SU-DHL-6 (cell line): ENCODE results near the gene CERS1.

Source experiments
- H2AFZ ChIP-seq: fragments of 200-600 bp; sonication (generic); 2 replicates; pipeline ENCODE4 v1.6.1; 2014; ENCODE audit warnings: low read depth, mild to moderate bottlenecking, moderate library complexity, mixed read lengths, antibody characterized with exemption, low read length; ENCODE audit not compliant: severe bottlenecking
- H3F3A ChIP-seq: fragments of 200-600 bp; shearing (Covaris generic); 2 replicates; pipeline ENCODE4 v1.6.0; 2016; ENCODE audit warnings: antibody characterized with exemption, mild to moderate bottlenecking; ENCODE audit not compliant: insufficient read depth
- H3K27ac ChIP-seq: fragments of 200-600 bp; sonication (generic); 2 replicates; pipeline ENCODE4 v1.5.1; 2016; ENCODE audit warnings: low read depth, mild to moderate bottlenecking, low read length, moderate library complexity, mixed read lengths
- H3K27me3 ChIP-seq: fragments of 200-600 bp; sonication (generic), shearing (Covaris generic); 2 replicates; pipeline ENCODE4 v1.6.0; 2014; ENCODE audit warnings: mild to moderate bottlenecking, low read length
- H3K36me3 ChIP-seq: fragments of 200-600 bp; sonication (generic); 2 replicates; pipeline ENCODE4 v1.6.1; 2014; ENCODE audit warnings: mild to moderate bottlenecking, low read length, mixed read lengths
- H3K4me2 ChIP-seq: fragments of 300-600, 200-600 bp; shearing (Covaris generic), sonication (generic); 2 replicates; pipeline ENCODE4 v1.6.0; 2014; ENCODE audit warnings: low read length, low read depth, mild to moderate bottlenecking; ENCODE audit not compliant: poor library complexity, severe bottlenecking
- H3K4me3 ChIP-seq: fragments of 200-600 bp; sonication (generic); 2 replicates; pipeline ENCODE4 v1.5.1; 2014; ENCODE audit warnings: antibody characterized with exemption, low read length, mild to moderate bottlenecking, mixed read lengths; ENCODE audit not compliant: insufficient read depth, poor library complexity, severe bottlenecking
- H3K79me2 ChIP-seq: fragments of 200-600 bp; sonication (generic); 2 replicates; pipeline ENCODE4 v1.6.1; 2014; ENCODE audit warnings: mild to moderate bottlenecking, low read length, moderate library complexity; ENCODE audit not compliant: insufficient read depth
- H3K9ac ChIP-seq: fragments of 200-600 bp; sonication (generic); 2 replicates; pipeline ENCODE4 v1.7.0; 2014; ENCODE audit warnings: mild to moderate bottlenecking, low read length
- H3K9me2 ChIP-seq: fragments of 200-600 bp; sonication (generic); replicated peaks from 2 replicates; pipeline ENCODE4 v1.6.1; 2014; ENCODE audit warnings: low read length; ENCODE audit not compliant: insufficient read depth
- H3K9me3 ChIP-seq: fragments of 200-600 bp; sonication (generic); 2 replicates; pipeline ENCODE4 v1.6.1; 2014; ENCODE audit warnings: low read length, mixed read lengths; ENCODE audit not compliant: insufficient read depth
- H4K20me1 ChIP-seq: fragments of 200-600 bp; sonication (generic); 2 replicates; pipeline ENCODE4 v1.6.1; 2014; ENCODE audit warnings: low read depth, mild to moderate bottlenecking, antibody characterized with exemption, low read length, moderate library complexity, mixed read lengths
- EZH2phosphoT487 ChIP-seq: fragments of 200-600 bp; sonication (generic), shearing (Covaris generic); conservative IDR thresholded peaks from 2 replicates; pipeline ENCODE4 v1.6.1; 2018; ENCODE audit warnings: mild to moderate bottlenecking, antibody characterized with exemption, low read length, moderate library complexity, mixed read lengths
- TF ChIP-seq, protein P1 (sequence below): fragments of 200-600 bp; sonication (generic); IDR thresholded peaks from one replicate; pipeline ENCODE4 v1.5.1; 2017; ENCODE audit warnings: antibody characterized with exemption, mild to moderate bottlenecking, low read length, moderate library complexity; ENCODE audit not compliant: insufficient read depth, poor library complexity, severe bottlenecking

CERS1 gene

DNA sequence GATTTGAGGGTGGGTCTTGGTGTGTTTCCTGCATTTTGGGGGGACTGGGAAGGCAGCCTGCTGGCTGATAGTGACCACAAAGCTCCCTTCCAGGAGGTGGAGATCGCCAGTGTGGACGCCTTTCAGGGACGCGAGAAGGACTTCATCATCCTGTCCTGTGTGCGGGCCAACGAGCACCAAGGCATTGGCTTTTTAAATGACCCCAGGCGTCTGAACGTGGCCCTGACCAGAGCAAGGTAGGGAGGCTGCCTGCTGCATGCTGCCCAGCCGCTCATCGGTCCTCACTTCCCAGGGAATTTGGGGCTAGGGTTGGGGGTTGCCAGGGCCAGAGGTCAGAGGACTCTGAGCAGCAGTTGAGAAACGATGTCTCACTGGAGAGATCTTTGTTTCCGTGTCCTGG is 34.0 kb downstream of the CERS1 start:
- H3K4me3 ChIP-seq: no peak overlapping the region
- no peak overlapping the region for H2AFZ ChIP-seq
- H3K9ac ChIP-seq: no peak overlapping the region
- H3K27ac ChIP-seq: no peak overlapping the region
- no peaks in the 10 kb centered on the region for H3K79me2 ChIP-seq
- no peaks in the 10 kb centered on the region for H3K9me2 ChIP-seq
- no peak overlapping the region for H3K4me2 ChIP-seq
- H4K20me1 ChIP-seq: no peaks in the 10 kb centered on the region; the same call in 1 of the 2 replicates
- peaks cover 3% of the 10 kb centered on the region; the same call in 1 of the 2 replicates for H3K36me3 ChIP-seq
- H3F3A ChIP-seq: no peaks in the 10 kb centered on the region
- TF ChIP-seq, protein P1, sequence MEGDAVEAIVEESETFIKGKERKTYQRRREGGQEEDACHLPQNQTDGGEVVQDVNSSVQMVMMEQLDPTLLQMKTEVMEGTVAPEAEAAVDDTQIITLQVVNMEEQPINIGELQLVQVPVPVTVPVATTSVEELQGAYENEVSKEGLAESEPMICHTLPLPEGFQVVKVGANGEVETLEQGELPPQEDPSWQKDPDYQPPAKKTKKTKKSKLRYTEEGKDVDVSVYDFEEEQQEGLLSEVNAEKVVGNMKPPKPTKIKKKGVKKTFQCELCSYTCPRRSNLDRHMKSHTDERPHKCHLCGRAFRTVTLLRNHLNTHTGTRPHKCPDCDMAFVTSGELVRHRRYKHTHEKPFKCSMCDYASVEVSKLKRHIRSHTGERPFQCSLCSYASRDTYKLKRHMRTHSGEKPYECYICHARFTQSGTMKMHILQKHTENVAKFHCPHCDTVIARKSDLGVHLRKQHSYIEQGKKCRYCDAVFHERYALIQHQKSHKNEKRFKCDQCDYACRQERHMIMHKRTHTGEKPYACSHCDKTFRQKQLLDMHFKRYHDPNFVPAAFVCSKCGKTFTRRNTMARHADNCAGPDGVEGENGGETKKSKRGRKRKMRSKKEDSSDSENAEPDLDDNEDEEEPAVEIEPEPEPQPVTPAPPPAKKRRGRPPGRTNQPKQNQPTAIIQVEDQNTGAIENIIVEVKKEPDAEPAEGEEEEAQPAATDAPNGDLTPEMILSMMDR: no peak
- TF ChIP-seq EZH2phosphoT487: no peak
- no peaks in the 10 kb centered on the region for H3K27me3 ChIP-seq
- H3K9me3 ChIP-seq: no peaks in the 10 kb centered on the region

DNA sequence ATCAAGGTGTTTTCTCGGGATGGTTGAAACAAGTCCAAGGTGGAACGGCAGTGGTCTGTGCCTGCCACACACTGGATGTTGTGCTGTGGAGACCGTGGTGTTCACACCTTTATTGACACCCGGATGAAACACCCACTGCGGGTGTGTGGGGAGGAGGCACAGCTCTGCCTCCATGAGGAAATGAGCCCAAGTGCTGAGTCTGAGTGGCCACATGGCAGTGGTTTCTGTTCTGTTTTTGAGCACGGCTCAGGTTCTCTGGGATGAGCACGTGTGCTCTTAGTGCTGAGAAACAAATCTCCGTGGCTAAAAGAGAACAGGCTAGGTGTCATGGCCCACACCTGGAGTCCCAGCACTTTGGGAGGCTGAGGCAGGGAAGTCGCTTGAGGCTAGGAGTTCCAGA is 34.7 kb downstream of the CERS1 start:
- Histone ChIP-seq H3K4me2 (no peak overlapping the region), H3K79me2 (no peaks in the 10 kb centered on the region), H3K36me3 (no peaks in the 10 kb centered on the region)

DNA sequence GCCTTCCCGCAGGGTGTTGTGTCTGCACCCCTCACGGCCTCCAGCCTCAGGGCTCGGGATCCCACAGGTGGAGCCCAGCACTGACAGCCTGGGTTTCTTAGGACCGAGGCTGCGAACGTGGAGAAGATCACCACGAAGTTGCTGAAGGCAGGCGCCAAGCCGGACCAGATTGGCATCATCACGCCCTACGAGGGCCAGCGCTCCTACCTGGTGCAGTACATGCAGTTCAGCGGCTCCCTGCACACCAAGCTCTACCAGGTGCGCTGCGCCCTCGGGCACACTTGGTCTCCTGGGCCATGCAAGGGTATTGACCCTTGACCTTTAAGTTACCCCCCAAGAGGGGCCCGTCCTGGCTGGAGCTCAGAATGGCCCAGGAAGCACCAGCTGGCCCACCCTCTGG is 35.2 kb downstream of the CERS1 start:
- no peaks in the 10 kb centered on the region for H3F3A ChIP-seq
- H3K27me3 ChIP-seq: no peaks in the 10 kb centered on the region
- no peak overlapping the region for H2AFZ ChIP-seq
- H3K9me3 ChIP-seq: no peaks in the 10 kb centered on the region
- H3K9ac ChIP-seq: no peak overlapping the region
- no peaks in the 10 kb centered on the region for H3K9me2 ChIP-seq
- H3K79me2 ChIP-seq: no peaks in the 10 kb centered on the region
- TF ChIP-seq, protein P1: no peak
- TF ChIP-seq EZH2phosphoT487: no peak
- no peaks in the 10 kb centered on the region; the same call in 1 of the 2 replicates for H4K20me1 ChIP-seq
- no peak overlapping the region for H3K4me2 ChIP-seq
- H3K36me3 ChIP-seq: no peaks in the 10 kb centered on the region
- H3K27ac ChIP-seq: no peak overlapping the region
- no peak overlapping the region for H3K4me3 ChIP-seq

More for the DNA sequence above, 34.7 kb downstream of the CERS1 start:
- Histone ChIP-seq H3K27me3 (no peaks in the 10 kb centered on the region), H2AFZ (no peak overlapping the region), H3K27ac (no peak overlapping the region), H3K4me3 (no peak overlapping the region), H3K9ac (no peak overlapping the region), H3K9me3 (no peaks in the 10 kb centered on the region), H4K20me1 (no peaks in the 10 kb centered on the region; the same call in 1 of the 2 replicates), H3F3A (no peaks in the 10 kb centered on the region), H3K9me2 (no peaks in the 10 kb centered on the region)
- TF ChIP-seq EZH2phosphoT487: no peak
- TF ChIP-seq, protein P1: no peak
